Activated CD4-positive, alpha-beta T cell treated with anti-CD3 and anti-CD28 coated beads for 48 hours (primary cell): ENCODE results near the gene ERC1.

ENCODE experiments used
- DNase-seq: peaks from one replicate; pipeline ENCODE4 v3.0.0-alpha.2; 2020

Gene ERC1

DNA sequence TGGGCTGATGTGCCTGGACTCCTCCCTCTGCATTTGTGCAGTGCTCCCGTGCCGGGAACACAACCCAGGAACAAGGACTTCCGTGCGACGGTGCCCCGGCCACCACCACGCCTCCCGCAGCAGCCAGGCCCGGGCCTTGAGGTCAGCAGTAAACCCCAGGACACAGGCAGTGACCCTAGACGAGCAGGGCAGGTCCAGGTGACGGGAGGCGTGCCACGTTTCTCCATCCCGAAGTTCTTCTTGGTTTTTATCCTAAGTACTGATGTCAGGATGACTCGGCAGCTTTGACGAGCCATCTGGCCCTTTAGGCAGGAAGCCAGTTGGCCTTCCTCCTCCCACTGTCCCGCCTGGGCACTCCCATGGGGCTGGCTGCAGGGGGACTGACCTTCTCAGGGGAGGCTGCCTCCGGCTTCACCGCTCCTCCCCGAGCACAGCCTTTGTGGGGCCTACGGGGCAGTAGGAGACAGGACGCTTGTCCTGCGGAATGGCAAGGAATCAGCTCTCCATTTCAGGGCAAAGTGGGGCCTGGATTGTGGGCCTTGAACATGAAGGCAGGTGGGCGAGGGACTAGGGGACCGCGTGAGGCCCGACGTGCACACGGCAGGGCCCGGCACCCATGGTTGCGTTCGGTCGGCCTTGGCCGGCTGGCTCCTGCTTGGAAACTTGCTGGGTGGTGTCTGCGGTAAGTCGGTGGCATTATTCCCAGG, 509.2 kb downstream of the ERC1 start:
- DNase-seq: no peak

DNA sequence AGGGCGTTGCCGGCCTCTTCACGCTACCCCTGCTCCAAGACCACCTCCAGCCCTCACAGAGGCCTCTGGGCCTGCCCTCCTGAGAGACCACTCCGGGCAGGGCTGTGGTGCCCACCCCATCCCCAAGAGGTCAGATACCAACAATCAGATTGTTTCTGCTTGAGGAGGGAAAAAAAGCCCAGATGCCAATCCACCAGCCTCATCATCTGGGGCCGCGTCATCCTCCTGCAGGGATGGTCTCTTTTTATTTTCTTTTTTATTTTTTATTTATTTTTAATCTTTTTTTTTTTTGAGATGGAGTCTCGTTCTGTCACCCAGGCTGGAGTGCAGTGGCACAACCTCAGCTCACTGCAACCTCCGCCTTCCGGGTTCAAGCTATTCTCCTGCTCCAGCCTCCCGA, 510.0 kb downstream of the ERC1 start:
- DNase-seq: no peak

DNA sequence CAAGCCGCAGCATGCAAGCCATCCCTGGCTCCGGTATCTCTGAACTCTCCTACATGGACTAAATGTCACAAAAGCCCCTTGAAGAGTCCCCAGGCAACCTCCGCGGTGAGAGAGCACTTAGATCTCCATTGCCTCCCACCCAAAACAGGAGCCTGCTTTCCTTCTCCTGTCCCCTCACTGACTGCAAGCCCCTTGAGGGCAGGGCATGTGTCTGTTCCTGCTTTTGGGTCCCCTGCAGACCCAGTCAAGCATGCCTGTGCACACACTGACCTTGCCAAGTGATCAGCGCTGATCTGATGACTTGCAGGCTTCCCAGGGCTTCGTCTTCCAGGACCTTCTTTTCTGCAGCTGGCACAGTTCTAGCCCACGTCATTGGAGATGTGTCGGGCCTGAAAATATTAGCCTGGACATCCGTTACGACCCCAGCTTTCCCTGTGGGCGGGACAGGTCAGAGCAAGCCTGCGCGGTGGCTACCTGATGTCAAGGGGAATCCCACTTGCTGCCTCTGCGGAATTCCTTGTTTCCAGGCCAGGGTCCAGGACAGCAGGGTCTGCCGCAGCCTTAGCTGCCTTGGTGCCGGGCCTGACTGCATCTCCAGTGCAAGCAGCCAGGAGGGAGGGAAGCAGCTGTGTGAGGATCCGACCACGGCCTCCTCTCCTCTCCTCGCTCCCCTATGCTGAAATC, 510.8 kb downstream of the ERC1 start:
- no peak for DNase-seq

DNA sequence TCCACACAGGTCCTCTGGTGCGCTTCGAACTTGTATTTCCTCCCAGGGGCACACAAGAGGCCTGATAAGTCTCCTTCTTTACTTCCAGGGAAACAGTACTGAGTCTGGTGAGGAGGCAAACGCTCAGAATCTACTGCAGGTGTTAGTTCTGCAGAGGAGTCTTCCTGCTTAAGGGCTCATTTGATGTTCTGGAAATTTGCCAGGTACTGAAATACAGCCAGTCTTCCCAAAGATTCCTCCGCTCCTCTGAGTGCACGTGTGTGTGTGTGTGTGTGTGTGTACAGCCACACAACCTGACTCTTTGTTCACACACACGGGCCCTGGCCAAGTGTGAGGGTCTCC, 511.3 kb downstream of the ERC1 start:
- DNase-seq: no peak

DNA sequence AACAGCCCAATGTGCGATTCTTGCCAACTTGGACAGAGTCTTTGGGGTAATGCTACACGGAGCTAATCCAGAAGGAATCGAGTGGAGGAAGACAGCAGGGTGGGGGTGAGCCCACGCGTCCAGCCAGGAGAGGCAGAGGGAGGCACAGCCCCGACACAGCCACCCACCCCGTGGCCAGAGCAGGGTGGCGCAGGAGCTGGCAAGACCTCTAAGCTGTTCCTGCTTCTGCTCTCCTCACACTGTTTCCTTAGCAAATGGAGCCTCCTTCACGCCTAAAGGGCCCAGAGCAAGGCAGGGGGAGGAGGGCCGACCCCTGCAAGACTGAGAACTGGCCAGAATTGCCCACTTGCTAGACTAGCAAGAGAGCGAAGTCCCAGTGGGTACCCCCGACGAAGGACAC, 511.8 kb downstream of the ERC1 start:
- no peak for DNase-seq

DNA sequence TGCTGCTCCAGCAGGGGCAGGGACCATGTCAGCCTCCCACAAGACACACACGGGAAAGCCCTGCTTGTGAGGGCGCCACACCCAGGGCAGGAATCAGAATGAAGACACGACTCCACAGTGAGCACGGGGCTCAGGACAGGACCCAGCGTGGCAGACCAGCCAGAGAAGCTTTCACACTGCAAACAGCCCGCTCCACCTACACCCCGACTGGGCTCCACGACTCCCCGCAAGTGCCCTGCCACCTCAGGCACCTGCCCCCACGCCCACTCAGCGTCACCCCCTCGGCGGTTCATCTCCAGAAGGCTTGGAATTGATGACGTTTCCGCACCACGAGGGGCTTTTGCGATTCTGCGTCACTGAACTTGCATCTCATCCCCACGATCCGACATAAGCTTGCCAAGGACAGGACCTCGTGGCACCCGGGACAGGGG, 512.3 kb downstream of the ERC1 start:
- no peak for DNase-seq

DNA sequence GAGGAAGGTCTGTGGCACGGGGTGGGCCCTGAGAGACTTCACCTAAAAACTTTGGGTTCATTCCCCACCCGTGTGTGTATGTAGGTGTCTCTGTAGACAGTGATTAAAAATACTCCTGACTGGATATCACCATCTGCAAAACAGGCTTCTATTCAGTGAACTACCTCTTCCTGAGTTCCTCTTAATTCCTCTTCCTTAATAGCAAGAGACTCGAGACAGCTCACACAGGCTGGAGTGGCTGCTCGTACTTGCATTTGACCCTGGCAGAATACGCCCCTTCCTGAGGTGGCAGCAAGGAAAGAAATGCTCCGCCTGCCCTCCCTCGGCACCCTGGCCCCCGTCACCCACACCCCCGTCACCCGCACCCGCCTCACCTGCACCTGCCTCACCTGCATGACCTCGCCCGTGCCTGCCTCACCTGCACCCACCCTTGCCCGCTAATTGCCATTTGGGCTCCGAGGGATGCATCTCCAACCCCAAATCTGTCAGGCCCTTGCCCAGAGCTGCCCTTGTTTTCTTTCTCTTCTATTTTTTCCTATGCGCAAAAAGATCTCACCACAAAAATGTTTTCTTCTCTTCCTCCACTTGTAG, 513.4 kb downstream of the ERC1 start:
- no peak for DNase-seq

DNA sequence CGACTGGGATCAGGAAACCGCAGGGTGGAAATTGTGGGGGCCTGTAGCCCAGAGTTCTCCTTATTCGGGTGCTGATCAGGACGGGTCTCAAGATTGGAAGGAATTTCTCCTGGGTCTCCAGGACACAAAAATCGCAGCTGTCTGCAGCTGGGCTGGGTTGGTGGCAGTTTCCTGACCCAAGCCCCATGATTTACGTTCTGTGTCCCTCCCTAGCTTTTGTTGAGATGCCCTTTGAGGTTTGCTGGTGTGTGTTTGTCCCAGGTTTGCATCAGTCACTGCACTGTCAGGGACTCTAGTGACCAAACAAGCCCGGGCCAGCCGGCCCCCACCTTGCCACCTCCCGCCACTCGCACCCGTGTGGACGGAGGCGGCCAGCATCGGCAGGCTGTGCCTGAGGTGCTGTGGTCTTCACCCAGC, 513.9 kb downstream of the ERC1 start:
- DNase-seq: no peak

DNA sequence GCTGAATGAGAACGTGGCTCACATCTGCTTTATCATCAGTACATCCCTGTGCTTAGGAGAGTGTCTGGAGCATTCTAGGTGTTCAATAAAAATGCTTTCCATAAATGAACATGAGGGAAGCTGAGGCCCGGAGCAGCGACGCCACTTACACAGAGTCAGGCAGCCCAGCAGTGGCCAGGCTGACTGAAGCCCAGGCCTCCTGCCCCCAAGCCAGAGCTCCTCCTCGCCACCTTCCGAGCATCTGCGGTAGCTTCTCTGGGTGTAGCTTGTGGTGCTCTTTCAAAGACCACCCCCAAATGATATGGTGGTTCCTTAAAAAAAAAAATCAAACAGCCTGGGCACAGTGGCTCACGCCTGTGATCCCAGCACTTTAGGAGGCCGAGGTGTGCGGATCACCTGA, 514.6 kb downstream of the ERC1 start:
- DNase-seq: no peak

DNA sequence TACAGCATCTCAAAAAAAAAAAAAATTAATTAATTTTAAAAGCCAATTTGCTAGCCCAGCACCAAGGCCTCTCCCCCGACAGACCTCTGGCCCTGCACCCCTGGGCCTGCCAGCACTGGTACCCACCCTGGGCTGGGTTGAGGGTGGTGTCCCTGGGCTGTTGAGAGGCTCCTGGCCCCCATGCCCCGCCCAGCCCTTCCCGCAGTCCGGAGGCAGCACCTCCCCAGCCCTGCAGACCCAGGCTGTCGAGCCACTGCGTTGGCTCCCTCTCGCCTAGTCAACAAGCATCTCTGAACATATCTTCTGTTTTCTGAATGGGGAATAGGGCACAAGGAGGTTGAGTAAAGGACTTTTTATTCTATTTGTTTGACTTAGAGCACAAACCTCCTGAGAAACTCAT, 516.3 kb downstream of the ERC1 start:
- DNase-seq: no peak

DNA sequence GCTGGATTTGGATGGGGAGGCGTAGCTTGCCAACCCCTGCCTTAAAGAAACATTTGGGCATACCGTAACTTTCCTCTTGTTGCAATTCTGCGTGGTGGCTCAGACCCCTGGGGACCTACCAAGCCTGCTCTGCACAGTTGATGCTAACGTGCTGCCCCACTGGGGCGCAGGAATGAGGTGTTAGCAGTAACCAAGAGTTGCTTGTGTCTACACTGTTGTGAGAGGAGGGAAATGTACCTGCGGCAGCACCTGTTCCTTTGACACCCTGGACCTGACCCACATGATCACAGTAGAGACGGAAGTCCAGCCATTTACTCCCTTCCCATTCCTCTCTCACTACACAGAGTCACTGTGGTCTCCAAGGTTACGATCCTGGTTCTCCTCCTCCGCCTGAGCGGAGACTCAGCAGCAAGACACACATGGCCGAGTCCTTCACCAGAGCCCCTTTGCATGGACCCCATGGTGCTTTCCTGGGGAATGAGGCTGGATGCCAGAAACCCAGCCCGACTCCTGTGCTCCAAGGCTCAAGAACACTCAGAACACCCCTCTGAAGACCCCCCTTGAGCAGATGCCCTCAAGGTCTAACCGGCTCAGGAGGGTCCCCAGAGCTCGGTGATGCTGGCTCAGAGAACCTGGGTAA, 518.5 kb downstream of the ERC1 start:
- DNase-seq: no peak

DNA sequence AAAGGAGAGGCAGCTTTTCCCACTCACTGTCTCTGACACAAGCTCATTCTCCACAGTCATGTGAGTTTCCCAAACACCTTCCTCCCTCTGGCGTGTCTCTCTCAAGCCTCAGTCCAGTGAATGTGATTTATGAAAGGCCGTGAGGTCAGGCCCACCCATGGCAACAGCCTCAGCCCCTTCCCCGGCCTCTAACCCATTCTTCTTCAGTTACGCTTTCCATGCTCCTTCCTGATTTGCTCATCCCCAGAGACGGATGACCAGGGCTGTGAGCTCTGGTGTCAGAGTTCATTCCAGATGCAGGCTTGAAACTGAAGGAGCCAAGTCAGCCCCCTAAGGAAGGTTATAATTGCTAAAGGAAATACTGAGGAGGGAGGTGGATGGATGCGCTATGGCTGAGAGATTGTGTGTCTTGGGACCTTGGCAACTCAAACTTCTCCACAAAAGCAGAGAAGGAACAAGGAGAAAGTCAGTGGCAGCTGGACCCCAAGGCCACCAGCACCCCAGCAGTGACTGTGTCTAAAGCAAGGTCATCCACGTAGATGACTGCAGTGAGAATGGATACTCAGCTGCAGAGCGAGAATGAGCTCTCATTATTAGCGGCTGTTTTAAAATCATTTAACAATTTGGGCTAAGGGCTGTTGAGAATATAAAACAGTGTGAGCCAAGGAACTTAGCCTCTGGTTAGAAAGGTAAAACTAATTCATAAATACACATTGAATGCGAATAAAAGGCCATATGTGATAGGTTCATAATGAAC, 519.2 kb downstream of the ERC1 start:
- DNase-seq: no peak

DNA sequence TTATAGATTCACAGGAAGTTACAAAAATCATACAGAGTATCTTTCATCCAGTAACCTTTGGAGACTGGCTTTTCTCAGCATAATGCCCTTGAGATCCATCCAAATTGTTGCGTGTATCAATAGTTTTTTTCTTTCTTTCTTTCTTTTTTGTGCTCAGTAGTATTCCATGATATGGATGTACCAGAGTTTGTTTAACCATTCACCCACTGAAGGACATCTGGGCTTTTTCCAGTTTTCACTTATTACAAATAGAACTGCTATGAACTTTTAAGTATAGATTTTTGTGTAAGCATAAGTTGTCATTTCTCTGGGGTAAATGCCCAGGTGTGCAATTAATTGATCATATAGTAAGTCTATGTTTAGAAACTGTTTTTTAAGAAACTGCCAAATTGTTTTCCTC, 524.0 kb downstream of the ERC1 start:
- no peak for DNase-seq

DNA sequence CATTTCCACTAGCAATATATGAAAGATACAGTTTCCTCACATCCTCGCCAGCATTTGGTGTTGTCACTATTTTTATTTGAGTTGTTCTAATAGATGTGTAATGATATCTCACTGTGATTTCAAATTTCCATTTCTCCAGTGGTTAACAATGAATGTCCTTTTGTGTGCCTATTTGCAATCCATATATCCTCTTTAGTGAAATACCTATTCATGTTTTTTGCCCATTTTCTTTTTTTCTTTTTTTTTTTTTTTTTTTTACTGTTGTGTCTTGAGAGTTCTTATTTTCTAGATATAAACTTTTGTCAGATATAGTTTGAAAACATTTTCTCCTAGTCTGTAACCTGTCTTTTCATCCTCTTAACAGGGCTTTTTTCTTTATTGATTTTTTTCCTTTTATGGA, 524.4 kb downstream of the ERC1 start:
- no peak for DNase-seq

DNA sequence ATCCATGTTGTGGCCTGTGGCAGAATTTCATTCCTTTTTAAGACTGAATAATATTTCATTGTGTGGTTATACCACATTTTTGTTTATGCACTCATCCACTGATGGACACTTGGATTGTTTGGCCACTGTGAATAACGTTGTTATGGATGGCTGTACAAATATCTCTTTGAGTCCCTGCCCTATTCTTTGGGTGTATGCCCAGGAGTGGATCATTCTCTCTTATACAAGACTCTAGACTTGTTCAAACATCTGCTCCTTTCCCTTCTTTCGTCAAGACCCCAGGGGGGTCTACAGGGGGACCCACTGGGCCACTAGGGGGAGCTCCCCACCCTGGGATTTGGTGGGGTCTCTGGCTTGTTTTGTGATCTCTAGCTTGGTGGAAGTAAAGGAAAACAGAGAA, 526.0 kb downstream of the ERC1 start:
- no peak for DNase-seq

DNA sequence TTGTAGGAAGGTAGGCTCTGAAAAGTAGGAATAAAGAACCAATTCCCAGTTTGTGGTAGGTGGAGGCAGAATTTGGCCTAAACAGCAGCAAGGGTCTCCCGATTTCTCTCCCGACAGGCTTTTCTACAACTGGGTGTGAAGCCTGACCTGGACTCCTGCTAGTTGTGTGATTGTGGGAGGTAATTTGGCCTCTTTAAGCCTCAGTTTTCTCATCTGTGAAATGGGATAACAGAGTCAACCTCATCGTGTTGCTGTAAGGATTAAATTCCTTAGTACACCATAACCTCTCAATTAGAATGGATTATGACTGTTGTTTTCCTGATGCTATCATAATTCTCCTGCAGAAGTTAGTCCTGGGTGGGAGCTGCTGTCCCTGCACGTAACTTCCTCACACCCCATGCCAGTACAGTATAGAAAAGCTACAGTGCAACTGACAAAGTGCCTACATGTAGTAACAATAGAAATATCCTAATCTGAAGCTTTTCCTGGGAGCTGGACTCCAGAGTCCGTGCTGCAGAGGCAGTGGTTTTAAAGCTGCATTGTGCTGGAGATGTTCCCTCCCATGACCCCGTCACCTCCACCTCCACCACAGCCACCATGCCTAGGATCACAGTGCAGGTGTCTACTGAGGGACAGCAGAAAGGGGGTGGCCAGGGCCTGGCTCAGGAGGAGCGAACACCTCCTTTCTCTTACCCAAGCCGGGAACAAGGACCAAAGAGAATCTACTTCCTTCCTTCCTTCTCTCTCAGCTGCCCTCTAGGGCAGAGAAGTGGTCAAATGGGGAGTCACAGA, 526.9 kb downstream of the ERC1 start:
- DNase-seq: no peak

DNA sequence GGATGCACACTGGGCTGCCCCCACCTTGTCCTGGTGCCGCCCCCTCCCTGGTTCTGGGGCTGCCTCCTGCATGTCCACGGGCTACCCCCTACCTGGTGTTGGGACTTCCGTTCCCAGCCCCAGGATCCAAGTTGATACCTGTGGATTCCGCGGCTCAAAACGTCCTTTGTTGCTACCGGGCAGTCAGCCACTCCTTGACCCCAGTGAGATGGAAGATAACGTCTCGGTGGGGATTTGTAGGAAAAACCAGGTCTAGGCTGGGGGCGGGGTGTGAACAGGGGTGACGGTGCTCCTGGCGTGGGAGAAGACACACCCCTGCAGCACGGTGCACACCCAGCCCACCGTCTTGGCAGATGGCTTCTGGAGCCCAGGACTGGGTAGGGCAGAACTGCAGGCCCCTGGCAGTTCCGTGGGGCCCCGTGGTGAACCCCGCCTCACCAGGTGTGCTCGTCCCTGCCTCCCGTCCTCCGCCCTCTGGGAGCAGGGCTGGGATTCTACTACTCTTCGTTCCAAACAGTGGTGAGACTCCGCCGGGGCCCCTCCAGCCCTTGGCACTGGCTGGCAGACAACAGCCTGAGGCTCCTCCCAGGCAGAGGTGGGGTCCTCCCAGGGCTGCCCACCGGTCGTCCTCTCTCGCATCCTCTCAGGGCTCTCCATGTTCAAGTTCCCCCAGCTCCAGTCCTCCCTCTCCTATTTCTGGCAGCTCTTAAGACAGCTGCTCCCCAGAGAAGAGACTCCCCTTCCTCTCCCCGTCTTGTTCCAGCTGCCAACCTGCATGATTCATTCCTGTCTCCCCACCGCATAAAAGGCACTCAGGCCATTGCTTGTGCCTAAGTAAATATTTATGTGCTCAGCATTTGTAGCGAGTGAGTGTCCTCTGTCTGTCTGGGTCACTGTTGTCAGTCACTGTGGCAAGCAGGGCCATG, 527.8 kb downstream of the ERC1 start:
- DNase-seq: no peak

DNA sequence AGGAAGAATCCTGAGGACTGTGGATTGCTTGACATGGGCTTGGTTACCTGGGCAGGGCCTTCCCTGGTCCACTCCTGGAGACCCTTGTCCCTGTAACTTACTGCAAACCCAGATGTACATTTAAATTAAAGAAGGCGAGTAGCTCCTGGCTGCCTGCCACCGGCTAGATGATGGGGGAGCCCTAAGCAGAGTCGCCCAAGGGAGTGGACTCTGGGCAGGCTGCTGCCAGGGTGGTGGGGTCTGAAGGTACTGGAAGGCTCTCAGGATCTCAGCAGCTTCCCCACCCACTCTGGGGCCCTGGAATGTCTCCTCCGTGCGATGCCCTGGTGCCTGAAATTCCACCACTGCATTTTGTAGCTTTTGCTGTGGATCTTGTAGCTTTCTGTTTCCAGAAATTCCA, 528.6 kb downstream of the ERC1 start:
- no peak for DNase-seq

DNA sequence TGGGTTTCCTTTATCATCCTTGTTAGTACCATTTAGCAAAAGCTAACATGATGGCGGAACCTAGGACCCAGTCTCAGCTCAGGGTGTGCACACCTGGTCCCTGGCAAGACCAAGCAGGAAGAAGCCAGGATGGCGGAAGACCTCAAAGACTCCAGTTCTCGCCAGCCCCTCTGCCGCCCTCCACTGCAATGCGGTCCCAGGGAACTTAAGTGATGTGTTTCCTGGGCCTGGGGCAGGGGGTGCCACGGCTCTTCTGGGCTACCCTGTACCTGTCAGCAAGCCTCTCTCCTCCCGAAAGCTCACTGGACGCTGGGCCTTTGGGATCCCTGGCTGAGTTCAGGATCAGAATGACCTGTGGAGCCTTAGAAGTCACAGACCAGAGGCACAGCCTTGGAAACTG, 532.0 kb downstream of the ERC1 start:
- no peak for DNase-seq

DNA sequence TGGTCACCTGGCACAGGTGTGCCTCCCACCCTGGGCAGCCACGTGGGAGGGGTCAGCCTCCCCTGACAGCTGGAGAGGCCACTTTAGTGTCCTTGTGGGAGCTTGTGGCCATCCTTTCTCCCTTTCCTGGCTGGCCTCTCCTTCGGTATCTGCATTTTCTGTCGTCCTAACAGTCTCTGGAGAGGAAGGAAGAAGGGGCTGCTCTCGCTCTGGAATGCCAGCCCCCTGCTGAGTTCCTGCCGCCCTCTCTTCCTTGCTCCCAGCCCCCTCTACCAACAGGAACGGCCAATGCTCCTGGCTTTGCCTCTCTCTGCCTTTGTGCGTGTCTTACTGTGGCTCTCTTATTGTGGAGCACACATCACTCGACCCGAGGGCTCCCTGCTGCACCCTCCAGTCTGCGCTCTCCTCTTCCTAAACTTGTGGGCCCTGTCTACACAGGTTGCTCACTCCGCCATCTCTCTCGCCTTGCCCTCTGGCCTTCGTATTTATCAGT, 532.6 kb downstream of the ERC1 start:
- DNase-seq: no peak

DNA sequence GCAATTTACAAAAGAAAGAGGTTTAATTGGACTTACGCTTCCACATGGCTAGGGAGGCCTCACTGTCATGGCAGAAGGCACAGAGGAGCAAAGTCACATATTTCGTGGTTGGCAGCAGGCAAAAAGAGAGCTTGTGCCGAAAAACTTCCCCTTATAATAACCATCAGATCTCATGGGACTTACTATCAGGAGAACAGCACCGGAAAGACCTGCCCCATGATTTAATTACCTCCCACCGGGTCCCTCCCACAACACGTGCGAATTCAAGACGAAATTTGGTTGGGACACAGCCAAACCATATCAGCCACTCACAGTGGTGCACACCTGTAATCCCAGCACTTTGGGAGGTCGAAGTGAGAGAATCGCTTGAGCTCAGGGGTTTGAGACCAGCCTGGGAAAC, 534.8 kb downstream of the ERC1 start:
- DNase-seq: no peak
